GM12878 (cell line): ENCODE results near the gene SRP14. TPM values are rescaled to one million over a fixed set of nuclear protein-coding genes. Genes with fewer than 3 reads are reported as not detected.

Experiments used
- ATF2 ChIP-seq: IDR thresholded peaks from 2 replicates; pipeline ENCODE4 v1.6.1; 2012; ENCODE audit warnings: low read length, inconsistent platforms
- BCL11A ChIP-seq: IDR thresholded peaks from 2 replicates; pipeline ENCODE4 v1.6.1; 2011; ENCODE audit warnings: low read depth, low read length
- BCL3 ChIP-seq: IDR thresholded peaks from 2 replicates; pipeline ENCODE4 v1.6.1; 2011; ENCODE audit warnings: borderline replicate concordance, low read depth, mild to moderate bottlenecking, moderate library complexity, low read length; ENCODE audit not compliant: insufficient read depth, poor library complexity, severe bottlenecking
- CBX5 ChIP-seq: sonication (generic); IDR thresholded peaks from 2 replicates; pipeline ENCODE4 v1.6.1; 2016; ENCODE audit warnings: low read depth, moderate library complexity, mild to moderate bottlenecking, inconsistent platforms
- CTCF ChIP-seq, 3 experiments: IDR thresholded peaks in 2 of 3; conservative IDR thresholded peaks in 1 of 3; 2 replicates each; pipeline ENCODE4 v1.5.1; 2011; ENCODE audit warnings: low read depth in 3 of 3, low read length in 3 of 3, mild to moderate bottlenecking in 3 of 3, control low read depth in 2 of 3, moderate library complexity in 2 of 3, inconsistent platforms in 1 of 3, mixed read lengths in 1 of 3; ENCODE audit not compliant: control insufficient read depth in 2 of 3, insufficient read depth in 1 of 3; ENCODE audit errors: extremely low read depth in 1 of 3
- FOS ChIP-seq: IDR thresholded peaks from 3 replicates; pipeline ENCODE4 v1.6.1; 2011; ENCODE audit warnings: borderline replicate concordance; ENCODE audit not compliant: insufficient read length; ENCODE audit errors: extremely low read depth
- FOXK2 ChIP-seq: fragments of 450-650 bp; IDR thresholded peaks from 2 replicates; pipeline ENCODE4 v1.6.1; 2017; ENCODE audit warnings: mild to moderate bottlenecking, moderate library complexity
- HDAC2 ChIP-seq: fragments of 200-600 bp; sonication (generic); IDR thresholded peaks from 2 replicates; pipeline ENCODE4 v1.6.1; 2017
- IKZF1 ChIP-seq: fragments of 450-650 bp; conservative IDR thresholded peaks from 2 replicates; pipeline ENCODE4 v1.6.1; 2017; ENCODE audit warnings: antibody characterized with exemption, mild to moderate bottlenecking
- IRF3 ChIP-seq: fragments of 450-650 bp; IDR thresholded peaks from 2 replicates; pipeline ENCODE4 v1.6.1; 2014; ENCODE audit warnings: mild to moderate bottlenecking
- IRF4 ChIP-seq: IDR thresholded peaks from 2 replicates; pipeline ENCODE4 v1.6.1; 2011; ENCODE audit warnings: low read depth, low read length
- JUND ChIP-seq: IDR thresholded peaks from 2 replicates; pipeline ENCODE4 v1.6.1; 2012; ENCODE audit warnings: low read depth, mild to moderate bottlenecking, low read length, improper control_type of control experiment, moderate library complexity
- KLF5 ChIP-seq: fragments of 450-650 bp; IDR thresholded peaks from 2 replicates; pipeline ENCODE4 v1.6.1; 2014; ENCODE audit warnings: mild to moderate bottlenecking; ENCODE audit not compliant: partially characterized antibody
- MTA2 ChIP-seq: fragments of 450-650 bp; IDR thresholded peaks from 2 replicates; pipeline ENCODE4 v1.6.1; 2016; ENCODE audit warnings: low read depth, mild to moderate bottlenecking, moderate library complexity
- PRDM15 ChIP-seq: fragments of 450-650 bp; formaldehyde crosslinking; IDR thresholded peaks from 2 replicates; pipeline ENCODE4 v1.4.0; 2020; ENCODE audit warnings: mild to moderate bottlenecking, moderate library complexity
- RAD51 ChIP-seq: fragments of 450-650 bp; IDR thresholded peaks from 2 replicates; pipeline ENCODE4 v1.6.1; 2016; ENCODE audit warnings: moderate library complexity, mild to moderate bottlenecking, inconsistent platforms
- RCOR1 ChIP-seq: conservative IDR thresholded peaks from 2 replicates; pipeline ENCODE4 v1.6.1; 2012; ENCODE audit warnings: low read depth, low read length, improper control_type of control experiment
- SRF ChIP-seq, 2 experiments: IDR thresholded peaks; 2 replicates each; pipeline ENCODE4 v1.6.1; 2011; ENCODE audit warnings: low read depth in 2 of 2, low read length in 2 of 2, mild to moderate bottlenecking in 1 of 2, moderate library complexity in 1 of 2
- STAT1 ChIP-seq: fragments of 450-650 bp; conservative IDR thresholded peaks from 2 replicates; pipeline ENCODE4 v1.6.1; 2014; ENCODE audit warnings: antibody characterized with exemption, mild to moderate bottlenecking
- TCF12 ChIP-seq: IDR thresholded peaks from 2 replicates; pipeline ENCODE4 v1.6.1; 2011; ENCODE audit warnings: low read depth, mild to moderate bottlenecking, low read length
- YY1 ChIP-seq: IDR thresholded peaks from 2 replicates; pipeline ENCODE4 v1.6.1; 2011; ENCODE audit warnings: low read depth, mild to moderate bottlenecking, low read length
- polyA plus RNA-seq, 11 experiments: library from polyadenylated mRNA; depleted of rRNA in 4 of 11; unstranded in 6 of 11; stranded (reverse) in 5 of 11; fragments of >200 nt; fragmentation: Nextera tagmentation in 4 of 11; fragmentation: Illumina TruSeq in 1 of 11; extraction: Ambion mirVana in 4 of 11; extraction: Trizol in 1 of 11; gene quantifications; 1 replicate in 1 of 11; 2 replicates in 10 of 11; pipeline versions ENCODE4 v1.2.1 to v1.2.3, GENCODE V29; 2011 to 2016; ENCODE audit warnings: inconsistent platforms in 2 of 11, missing spikeins in 2 of 11, low read depth in 1 of 11
- total RNA-seq, 4 experiments: library from RNA; depleted of rRNA in 3 of 4; stranded (reverse); fragments of >200 nt in 3 of 4; fragmentation: Illumina TruSeq in 1 of 4; extraction: Trizol in 1 of 4; gene quantifications; 2 replicates each; pipeline versions ENCODE4 v1.2.1 to v1.2.3, GENCODE V29; 2013 to 2021

SRP14 gene
- total and polyA plus RNA-seq, 10 of the 15 experiments (the other 5 are each of a cell fraction or from before 2014, with no cell fraction given) = 141 to 1,182 (median 493) TPM

GRCh38 chr15:40061212-40061901, 22.4 kb upstream of the SRP14 start (continued):
- no peak for TF ChIP-seq BCL3
- TF ChIP-seq CBX5 = no peak
- TF ChIP-seq KLF5 = no peak
- peak; percentile 78 for TF ChIP-seq MTA2
- no peak for TF ChIP-seq HDAC2
- no peak for TF ChIP-seq CTCF (IDR thresholded peaks at IDR 0.05 in 2 of 3, conservative IDR thresholded peaks at IDR 0.05 in 1 of 3; ENCODE audit: control insufficient read depth in 2 of 3, extremely low read depth in 1 of 3, insufficient read depth in 1 of 3, low read depth in 3 of 3, low read length in 3 of 3)
- no peak for TF ChIP-seq STAT1
- TF ChIP-seq RAD51 = 0 out of 2 replicates have a peak, but pooled peaks have one; percentile 13
- TF ChIP-seq YY1 = no peak
- no peak for TF ChIP-seq RCOR1
- no peak for TF ChIP-seq FOS
- peak; percentile 31; the same call in 1 of the 2 replicates for TF ChIP-seq ATF2
- no peak for TF ChIP-seq IRF3
- TF ChIP-seq PRDM15 (CRISPR knock-in tag) = no peak
- TF ChIP-seq SRF (IDR thresholded peaks at IDR 0.05; ENCODE audit: low read depth in 2 of 2, low read length in 2 of 2) = no peak
- TF ChIP-seq IRF4 = peak; percentile 87; the same call in 1 of the 2 replicates
- TF ChIP-seq TCF12 = peak; percentile 97
- TF ChIP-seq FOXK2 = no peak
- 0 out of 2 replicates have a peak, but pooled peaks have one; percentile 31 for TF ChIP-seq JUND
- TF ChIP-seq IKZF1 = peak; percentile 84
- TF ChIP-seq BCL11A = peak; percentile 86
